NCI-H128 (cell line): ENCODE data around the gene MBD6.
"Not testable (repeated sequence)": the region's sequence is repeated elsewhere in the genome, so short reads cannot be mapped to it uniquely, and the experiment has no call there.

Experiments
- DNase-seq: peaks from one replicate; lab custom pipeline; 2025; ENCODE audit not compliant: unreplicated experiment; lab: John Stamatoyannopoulos, UW

Gene MBD6

DNA sequence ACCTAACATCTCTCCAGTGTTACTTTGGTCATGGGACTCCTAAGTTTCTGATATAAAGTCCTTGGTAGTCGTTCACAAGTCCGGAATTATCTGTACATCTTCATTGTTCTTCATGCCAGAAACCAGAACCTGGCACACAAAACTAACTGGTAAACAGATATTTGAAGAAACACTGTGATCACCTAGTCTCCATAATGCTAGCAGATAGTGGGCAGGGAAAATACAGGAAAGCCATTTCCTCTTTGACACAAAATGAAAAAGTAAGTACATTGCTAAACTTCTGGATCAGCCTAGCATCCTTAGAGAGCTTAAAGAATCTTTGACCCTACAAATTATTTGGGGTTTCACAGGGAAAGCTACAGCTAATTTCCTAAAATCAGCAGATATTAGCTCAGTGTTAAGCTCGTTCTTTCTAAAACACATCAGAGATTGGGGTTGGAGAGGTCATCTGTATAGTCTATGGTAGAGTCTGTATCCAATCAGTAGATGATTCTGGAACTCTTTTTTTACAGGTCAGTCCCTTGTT is 7.2 kb upstream of the MBD6 start:
- no peak for DNase-seq

- no peak for DNase-seq
Observed at GRCh38 chr12:57515934-57516541, 6.6 kb upstream of the MBD6 start.

DNA sequence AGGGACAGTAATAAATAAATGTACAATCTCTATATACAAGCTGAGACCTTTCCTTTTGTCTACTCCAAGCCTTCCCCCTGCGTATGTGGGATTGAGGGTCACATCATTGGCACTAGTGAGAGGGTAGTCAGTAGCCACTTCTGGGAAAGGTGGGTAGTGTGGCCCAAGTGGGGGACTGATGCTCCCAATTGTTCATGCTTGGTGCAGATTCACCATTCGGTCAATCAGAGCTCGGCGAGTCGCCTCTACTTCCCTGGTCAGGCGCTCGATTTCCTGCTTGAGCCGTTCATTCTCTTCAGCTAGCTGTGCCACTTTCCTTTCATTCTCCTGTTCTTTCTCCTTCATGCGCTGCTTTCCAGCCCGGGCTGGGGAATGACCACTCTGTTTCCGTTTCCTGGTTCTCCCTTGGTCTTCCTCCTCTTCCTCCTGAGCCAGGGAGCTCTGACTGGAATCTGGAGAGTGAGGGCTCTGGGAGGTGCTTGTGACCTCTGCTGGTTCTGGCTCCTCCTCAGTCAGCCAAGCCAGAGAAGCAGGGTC is 5.9 kb upstream of the MBD6 start:
- no peak for DNase-seq

GRCh38 chr12:57517187-57517586 is 5.4 kb upstream of the MBD6 start:
- no peak for DNase-seq

GRCh38 chr12:57517718-57518117 is 4.9 kb upstream of the MBD6 start:
- DNase-seq = not testable (repeated sequence)

DNA sequence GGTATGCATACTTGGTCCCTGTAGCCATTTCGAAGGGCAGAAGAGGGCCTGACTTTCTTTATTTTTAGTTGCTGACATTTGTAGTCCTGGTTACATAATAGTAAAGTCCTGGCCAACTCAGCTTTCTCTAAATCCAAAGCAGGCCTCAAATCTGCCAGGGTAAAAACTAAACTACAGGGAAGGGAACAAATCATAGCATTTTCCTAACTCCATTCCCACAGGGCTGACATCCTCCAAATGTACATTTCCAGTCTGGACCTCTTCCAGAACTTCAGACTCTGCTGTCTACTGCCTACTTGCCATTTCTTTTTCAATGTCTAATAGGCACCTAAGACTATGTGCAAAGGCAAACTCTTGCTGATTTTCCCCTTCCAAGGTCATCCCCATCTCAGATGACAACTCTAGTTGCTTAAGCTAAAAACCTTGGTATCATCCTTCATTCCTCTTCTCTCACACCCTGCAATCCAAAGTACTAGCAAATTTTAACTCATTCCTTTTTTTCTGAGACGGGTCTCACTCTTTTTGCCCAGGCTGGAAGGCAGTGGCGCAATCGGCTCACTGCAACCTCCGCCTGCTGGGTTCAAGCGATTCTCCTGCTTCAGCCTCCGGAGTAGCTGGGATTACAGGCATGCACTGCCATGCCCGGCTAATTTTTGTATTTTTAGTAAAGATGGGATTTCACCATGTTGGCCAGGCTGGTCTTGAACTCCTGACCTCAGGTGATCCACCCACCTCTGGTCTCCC is 4.3 kb upstream of the MBD6 start:
- DNase-seq = no peak

- no peak for DNase-seq
Observed at GRCh38 chr12:57518920-57519795, 3.5 kb upstream of the MBD6 start.

- no peak for DNase-seq
Observed at GRCh38 chr12:57519796-57520052, 2.9 kb upstream of the MBD6 start.

DNA sequence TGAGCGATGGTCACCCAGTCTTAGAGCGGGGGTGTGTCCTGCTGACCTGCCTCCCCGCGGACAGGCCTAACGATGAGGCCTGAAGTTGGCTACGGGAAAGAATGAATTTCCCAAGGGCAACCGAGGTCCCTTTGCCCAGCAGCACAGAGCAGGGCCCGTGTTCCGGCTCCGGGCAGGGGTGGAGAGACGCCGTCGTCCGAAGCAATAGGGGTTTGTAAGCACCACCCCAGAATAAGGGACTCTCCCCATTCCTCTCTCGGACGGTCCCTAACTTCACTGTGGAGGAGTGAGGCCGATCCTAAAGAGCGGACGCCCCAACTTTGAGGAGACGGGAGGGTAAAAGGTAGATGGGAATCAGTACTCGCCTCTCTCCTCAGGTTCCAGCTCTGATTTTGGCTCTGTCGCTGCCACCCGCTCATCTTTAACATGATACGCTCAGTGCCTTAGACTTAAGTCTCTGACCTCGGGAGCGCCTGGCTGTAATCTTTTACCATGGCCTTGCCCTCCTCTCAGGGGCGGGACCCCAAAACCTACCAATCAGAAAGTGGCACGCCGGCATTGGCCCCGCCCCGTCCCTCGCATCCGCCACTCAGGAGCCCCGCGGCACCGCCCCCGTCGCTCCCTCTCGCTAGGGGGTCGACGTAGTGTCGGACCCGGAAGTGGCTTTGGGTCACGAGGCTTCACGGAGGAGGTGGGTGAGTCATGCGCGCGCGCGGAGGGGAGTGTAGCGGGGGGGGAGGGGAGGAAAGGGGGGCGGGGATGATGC is 2.4 kb upstream of the MBD6 start, which contains the start of gene DDIT3:
Gene DDIT3, minus strand, starts transcription at position 462 of the 766 bp plus-strand sequence. CDS start 3,108 bp downstream, outside the sequence.
- peak; percentile 98 for DNase-seq

GRCh38 chr12:57521525-57522010 is 1.1 kb upstream of the MBD6 start:
- no peak for DNase-seq

- DNase-seq = no peak
Observed at GRCh38 chr12:57522887-57523705, 472 bp downstream of the MBD6 start.

- DNase-seq = no peak
Observed at GRCh38 chr12:57523706-57524614, 1.3 kb downstream of the MBD6 start.

DNA sequence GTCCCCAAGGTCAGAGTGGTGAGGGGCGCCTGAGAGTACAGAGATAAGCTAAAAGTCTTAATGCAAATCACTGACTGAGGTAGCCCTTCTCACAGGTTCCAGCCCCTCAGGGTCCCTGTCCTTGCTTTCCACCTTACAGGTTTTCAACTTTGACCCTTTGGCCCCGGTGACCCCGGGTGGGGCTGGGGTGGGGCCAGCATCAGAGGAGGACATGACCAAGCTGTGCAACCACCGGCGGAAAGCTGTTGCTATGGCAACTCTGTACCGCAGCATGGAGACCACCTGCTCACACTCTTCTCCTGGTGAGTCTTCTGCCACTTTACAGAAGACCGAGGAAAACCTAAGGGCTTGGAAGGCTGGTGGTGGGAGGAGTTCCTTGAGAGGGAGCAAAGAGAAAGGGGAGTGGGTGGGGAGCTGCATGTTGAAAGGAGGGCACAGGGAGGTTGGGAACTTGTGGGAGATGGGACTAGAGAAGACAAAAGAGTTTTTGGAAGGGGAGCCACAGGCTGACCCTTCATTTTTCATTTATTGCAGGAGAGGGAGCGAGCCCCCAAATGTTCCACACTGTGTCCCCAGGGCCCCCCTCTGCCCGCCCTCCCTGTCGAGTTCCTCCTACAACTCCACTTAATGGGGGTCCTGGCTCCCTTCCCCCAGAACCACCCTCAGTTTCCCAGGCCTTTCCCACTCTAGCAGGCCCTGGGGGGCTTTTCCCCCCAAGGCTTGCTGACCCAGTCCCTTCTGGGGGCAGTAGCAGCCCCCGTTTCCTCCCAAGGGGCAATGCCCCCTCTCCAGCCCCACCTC is 2.4 kb downstream of the MBD6 start:
- no peak for DNase-seq

DNA sequence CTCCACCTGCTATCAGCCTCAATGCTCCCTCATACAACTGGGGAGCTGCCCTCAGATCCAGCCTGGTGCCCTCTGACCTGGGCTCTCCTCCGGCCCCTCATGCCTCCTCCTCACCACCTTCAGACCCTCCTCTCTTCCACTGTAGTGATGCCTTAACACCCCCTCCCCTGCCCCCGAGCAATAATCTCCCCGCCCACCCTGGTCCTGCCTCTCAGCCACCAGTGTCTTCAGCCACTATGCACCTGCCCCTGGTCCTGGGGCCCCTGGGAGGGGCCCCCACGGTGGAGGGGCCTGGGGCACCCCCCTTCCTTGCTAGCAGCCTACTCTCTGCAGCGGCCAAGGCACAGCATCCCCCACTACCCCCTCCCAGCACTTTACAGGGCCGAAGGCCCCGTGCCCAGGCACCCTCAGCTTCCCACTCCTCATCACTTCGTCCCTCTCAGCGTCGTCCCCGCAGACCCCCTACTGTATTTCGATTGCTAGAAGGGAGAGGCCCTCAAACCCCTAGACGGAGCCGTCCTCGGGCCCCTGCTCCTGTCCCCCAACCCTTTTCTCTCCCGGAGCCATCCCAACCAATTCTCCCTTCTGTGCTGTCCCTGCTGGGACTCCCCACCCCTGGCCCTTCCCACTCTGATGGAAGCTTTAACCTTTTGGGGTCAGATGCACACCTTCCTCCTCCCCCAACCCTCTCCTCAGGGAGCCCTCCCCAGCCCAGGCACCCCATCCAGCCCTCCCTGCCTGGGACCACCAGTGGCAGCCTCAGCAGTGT is 3.2 kb downstream of the MBD6 start:
- no peak for DNase-seq

GRCh38 chr12:57526477-57527126 is 4.0 kb downstream of the MBD6 start:
- no peak for DNase-seq

DNA sequence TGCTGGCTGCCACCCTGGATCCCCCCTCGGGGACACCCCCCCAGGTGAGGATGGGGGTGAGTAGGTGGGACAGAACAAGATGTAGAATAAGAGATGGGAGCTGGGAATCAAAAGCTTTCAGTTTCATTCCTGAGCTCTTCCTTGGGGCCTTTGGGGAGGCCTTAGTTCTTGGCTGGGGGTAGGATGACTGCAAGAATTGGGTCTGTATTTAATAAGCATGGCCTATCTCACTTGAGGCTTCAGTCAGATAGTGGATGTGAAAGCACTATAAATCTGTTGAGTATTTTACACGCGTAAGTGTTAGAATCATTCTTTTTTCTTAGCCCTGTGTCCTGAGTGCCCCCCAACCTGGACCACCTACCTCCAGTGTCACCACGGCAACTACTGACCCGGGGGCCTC is 4.6 kb downstream of the MBD6 start:
- DNase-seq = no peak

DNA sequence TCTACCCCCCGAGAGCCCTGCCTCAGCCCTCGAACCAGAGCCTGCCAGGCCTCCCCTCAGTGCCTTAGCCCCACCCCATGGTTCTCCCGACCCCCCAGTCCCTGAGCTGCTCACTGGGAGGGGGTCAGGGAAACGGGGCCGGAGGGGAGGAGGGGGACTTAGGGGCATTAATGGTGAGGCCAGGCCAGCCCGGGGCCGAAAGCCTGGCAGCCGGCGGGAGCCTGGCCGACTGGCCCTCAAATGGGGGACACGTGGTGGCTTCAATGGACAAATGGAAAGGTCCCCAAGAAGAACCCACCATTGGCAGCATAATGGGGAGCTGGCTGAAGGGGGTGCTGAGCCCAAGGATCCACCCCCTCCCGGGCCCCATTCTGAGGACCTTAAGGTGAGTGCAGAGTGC is 5.6 kb downstream of the MBD6 start:
- DNase-seq = no peak
